ENCODE data around the gene CHP2.

DNA sequence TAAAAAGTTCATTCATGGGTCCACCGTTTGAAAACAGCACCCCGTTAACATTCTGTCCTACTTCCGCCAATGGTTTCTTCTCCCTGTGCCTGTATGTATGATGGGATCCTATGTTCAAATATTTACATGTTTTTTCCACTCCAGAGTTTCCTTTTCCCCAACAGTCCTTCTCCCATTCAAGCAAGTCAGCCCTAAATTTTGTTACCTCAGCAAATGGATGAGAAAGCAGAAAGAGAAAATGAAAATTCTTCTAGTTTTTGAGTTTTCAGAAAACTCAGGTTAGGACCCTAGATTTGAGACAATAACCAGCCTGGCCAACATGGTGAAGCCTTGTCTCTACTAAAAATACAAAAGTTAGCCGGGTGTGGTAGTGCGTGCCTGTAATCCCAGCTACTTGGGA, 38.3 kb upstream of the CHP2 start:
- no peak for TF ChIP-seq EZH2 (IDR thresholded peaks at IDR 0.05; ENCODE audit: borderline replicate concordance)
- TF ChIP-seq, protein P1, sequence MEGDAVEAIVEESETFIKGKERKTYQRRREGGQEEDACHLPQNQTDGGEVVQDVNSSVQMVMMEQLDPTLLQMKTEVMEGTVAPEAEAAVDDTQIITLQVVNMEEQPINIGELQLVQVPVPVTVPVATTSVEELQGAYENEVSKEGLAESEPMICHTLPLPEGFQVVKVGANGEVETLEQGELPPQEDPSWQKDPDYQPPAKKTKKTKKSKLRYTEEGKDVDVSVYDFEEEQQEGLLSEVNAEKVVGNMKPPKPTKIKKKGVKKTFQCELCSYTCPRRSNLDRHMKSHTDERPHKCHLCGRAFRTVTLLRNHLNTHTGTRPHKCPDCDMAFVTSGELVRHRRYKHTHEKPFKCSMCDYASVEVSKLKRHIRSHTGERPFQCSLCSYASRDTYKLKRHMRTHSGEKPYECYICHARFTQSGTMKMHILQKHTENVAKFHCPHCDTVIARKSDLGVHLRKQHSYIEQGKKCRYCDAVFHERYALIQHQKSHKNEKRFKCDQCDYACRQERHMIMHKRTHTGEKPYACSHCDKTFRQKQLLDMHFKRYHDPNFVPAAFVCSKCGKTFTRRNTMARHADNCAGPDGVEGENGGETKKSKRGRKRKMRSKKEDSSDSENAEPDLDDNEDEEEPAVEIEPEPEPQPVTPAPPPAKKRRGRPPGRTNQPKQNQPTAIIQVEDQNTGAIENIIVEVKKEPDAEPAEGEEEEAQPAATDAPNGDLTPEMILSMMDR (IDR thresholded peaks at IDR 0.05; ENCODE audit: poor library complexity): no peak
- TF ChIP-seq EZH2phosphoT487 (IDR thresholded peaks at IDR 0.05; ENCODE audit: low read depth, severe bottlenecking, unreplicated experiment): no peak

Measured in hepatocyte (in vitro differentiated cells).